Astrocyte (in vitro differentiated cells and primary cell): ENCODE results near the gene PEX5L. TPM values are rescaled to one million over a fixed set of nuclear protein-coding genes. Genes with fewer than 3 reads are reported as not detected.

Experiments
- DNase-seq: peaks from one replicate; pipeline ENCODE4 v3.0.0-alpha.2; 2010; ENCODE audit warnings: low read depth
- FAIRE-seq: peaks from 2 replicates; lab custom pipeline; 2011; peaks lifted over from hg19 to GRCh38; lab: Jason Lieb, UNC
- H2AFZ ChIP-seq: 2 replicates; pipeline ENCODE4 v1.6.0; 2012; ENCODE audit warnings: low read depth, low read length, inconsistent platforms
- H3K27ac ChIP-seq: 2 replicates; pipeline ENCODE4 v1.5.1; 2011; ENCODE audit warnings: low read depth, low read length, inconsistent platforms
- H3K27me3 ChIP-seq: 2 replicates; pipeline ENCODE4 v1.6.0; 2011; ENCODE audit warnings: low read length, inconsistent platforms; ENCODE audit not compliant: insufficient read depth
- H3K36me3 ChIP-seq: 2 replicates; pipeline ENCODE4 v1.5.1; 2011; ENCODE audit warnings: low read length, inconsistent platforms; ENCODE audit not compliant: insufficient read depth
- H3K4me1 ChIP-seq: 2 replicates; pipeline ENCODE4 v1.5.1; 2011; ENCODE audit warnings: low read length, inconsistent platforms; ENCODE audit not compliant: insufficient read depth
- H3K4me2 ChIP-seq: 2 replicates; pipeline ENCODE4 v1.6.0; 2012; ENCODE audit warnings: low read length, inconsistent platforms
- H3K4me3 ChIP-seq: 2 replicates; pipeline ENCODE4 v1.5.1; 2011; ENCODE audit warnings: low read depth, mild to moderate bottlenecking, low read length, inconsistent platforms; ENCODE audit not compliant: insufficient read depth
- H3K79me2 ChIP-seq: 2 replicates; pipeline ENCODE4 v1.6.0; 2012; ENCODE audit warnings: mild to moderate bottlenecking, low read length, inconsistent platforms; ENCODE audit not compliant: insufficient read depth
- H3K9ac ChIP-seq: 2 replicates; pipeline ENCODE4 v1.6.0; 2012; ENCODE audit warnings: mild to moderate bottlenecking, low read length, inconsistent platforms
- H3K9me3 ChIP-seq: 2 replicates; pipeline ENCODE4 v1.5.1; 2012; ENCODE audit warnings: low read depth, mild to moderate bottlenecking, low read length, inconsistent platforms; ENCODE audit not compliant: insufficient read depth
- H4K20me1 ChIP-seq: 2 replicates; pipeline ENCODE4 v1.6.0; 2012; ENCODE audit warnings: low read length, inconsistent platforms; ENCODE audit not compliant: insufficient read depth
- H3K27ac Mint-ChIP-seq: one replicate; pipeline ENCODE4 v1.8.0; 2021; ENCODE audit warnings: mild to moderate bottlenecking, mixed read lengths; ENCODE audit not compliant: unreplicated experiment
- H3K27me3 Mint-ChIP-seq: one replicate; pipeline ENCODE4 v1.8.0; 2021; ENCODE audit warnings: low read depth, mixed read lengths; ENCODE audit not compliant: unreplicated experiment
- H3K36me3 Mint-ChIP-seq: one replicate; pipeline ENCODE4 v1.8.0; 2021; ENCODE audit warnings: low read depth, mixed read lengths; ENCODE audit not compliant: unreplicated experiment
- H3K4me1 Mint-ChIP-seq: one replicate; pipeline ENCODE4 v1.8.0; 2021; ENCODE audit warnings: low read depth, mixed read lengths; ENCODE audit not compliant: unreplicated experiment
- H3K4me3 Mint-ChIP-seq: one replicate; pipeline ENCODE4 v1.8.0; 2021; ENCODE audit warnings: mild to moderate bottlenecking, moderate library complexity, mixed read lengths; ENCODE audit not compliant: unreplicated experiment
- H3K9me3 Mint-ChIP-seq: one replicate; pipeline ENCODE4 v1.8.0; 2021; ENCODE audit warnings: mild to moderate bottlenecking, mixed read lengths; ENCODE audit not compliant: unreplicated experiment
- CTCF ChIP-seq: IDR thresholded peaks from 2 replicates; pipeline ENCODE4 v1.5.1; 2011; ENCODE audit warnings: low read depth, mild to moderate bottlenecking, inconsistent platforms, low read length, moderate library complexity; ENCODE audit not compliant: insufficient read depth
- EZH2 ChIP-seq: IDR thresholded peaks from 2 replicates; pipeline ENCODE4 v1.6.1; 2012; ENCODE audit warnings: mild to moderate bottlenecking, low read length, inconsistent platforms; ENCODE audit not compliant: insufficient read depth
- total RNA-seq: library from RNA; stranded (reverse); gene quantifications from 2 replicates; pipeline ENCODE4 v1.2.1, GENCODE V29; 2021

The PEX5L gene
- total RNA-seq, 1 donor from 2014 or later: 0.43 TPM

DNA sequence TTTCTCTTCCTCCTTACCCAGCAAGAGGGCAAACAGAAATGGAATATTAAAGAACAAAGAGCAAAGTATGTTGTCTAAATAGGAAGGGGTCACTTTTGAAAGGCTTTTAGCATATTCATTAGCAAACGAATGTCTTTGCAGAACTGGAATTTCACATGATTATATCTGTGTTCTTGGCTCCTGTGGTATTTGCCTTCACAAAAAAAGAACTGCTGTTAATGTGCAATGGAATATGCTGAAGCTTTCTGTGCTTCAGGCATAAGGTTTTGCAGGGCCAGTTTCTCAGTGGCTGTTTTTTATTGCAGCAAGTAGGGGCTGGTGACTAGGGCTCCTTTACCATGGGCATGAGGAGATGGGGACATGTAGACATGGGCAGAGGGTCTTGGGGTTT, 210.5 kb downstream of the PEX5L start:
- H3K4me2 ChIP-seq: no peak overlapping the region
- no peak overlapping the region for H3K9ac ChIP-seq
- no peak overlapping the region for H2AFZ ChIP-seq
- no peaks in the 10 kb centered on the region for H3K79me2 ChIP-seq
- Mint-ChIP-seq H3K4me3 (no peak overlapping the region), H3K36me3 (no peaks in the 10 kb centered on the region), H3K9me3 (no peaks in the 10 kb centered on the region), H3K27ac (no peak overlapping the region), H3K4me1 (no peaks in the 10 kb centered on the region), H3K27me3 (peaks cover 4% of the 10 kb centered on the region)
- no peaks in the 10 kb centered on the region for H3K27me3 ChIP-seq
- DNase-seq: no peak
- no peaks in the 10 kb centered on the region for H3K9me3 ChIP-seq
- H3K4me1 ChIP-seq: no peaks in the 10 kb centered on the region
- TF ChIP-seq EZH2: no peak
- H3K27ac ChIP-seq: no peak overlapping the region
- H4K20me1 ChIP-seq: no peaks in the 10 kb centered on the region
- FAIRE-seq: no peak
- H3K36me3 ChIP-seq: no peaks in the 10 kb centered on the region
- H3K4me3 ChIP-seq: no peak overlapping the region

GRCh38 chr3:179825527-179826246, 211.1 kb downstream of the PEX5L start:
- no peaks in the 10 kb centered on the region for H3K36me3 ChIP-seq
- no peak overlapping the region for H3K27ac ChIP-seq
- no peaks in the 10 kb centered on the region for H3K9me3 Mint-ChIP-seq
- DNase-seq: no peak
- no peaks in the 10 kb centered on the region for H4K20me1 ChIP-seq
- H3K4me3 ChIP-seq: no peak overlapping the region
- H3K9me3 ChIP-seq: no peaks in the 10 kb centered on the region
- no peak overlapping the region for H2AFZ ChIP-seq
- peaks cover 4% of the 10 kb centered on the region for H3K27me3 Mint-ChIP-seq
- no peak for TF ChIP-seq CTCF
- no peak for TF ChIP-seq EZH2
- no peak overlapping the region for H3K4me3 Mint-ChIP-seq
- H3K79me2 ChIP-seq: no peaks in the 10 kb centered on the region
- no peak overlapping the region for H3K4me2 ChIP-seq
- H3K36me3 Mint-ChIP-seq: no peaks in the 10 kb centered on the region
- no peak overlapping the region for H3K9ac ChIP-seq
- no peaks in the 10 kb centered on the region for H3K4me1 Mint-ChIP-seq
- no peak for FAIRE-seq
- H3K27ac Mint-ChIP-seq: no peak overlapping the region
- H3K4me1 ChIP-seq: no peaks in the 10 kb centered on the region
- no peaks in the 10 kb centered on the region for H3K27me3 ChIP-seq

DNA sequence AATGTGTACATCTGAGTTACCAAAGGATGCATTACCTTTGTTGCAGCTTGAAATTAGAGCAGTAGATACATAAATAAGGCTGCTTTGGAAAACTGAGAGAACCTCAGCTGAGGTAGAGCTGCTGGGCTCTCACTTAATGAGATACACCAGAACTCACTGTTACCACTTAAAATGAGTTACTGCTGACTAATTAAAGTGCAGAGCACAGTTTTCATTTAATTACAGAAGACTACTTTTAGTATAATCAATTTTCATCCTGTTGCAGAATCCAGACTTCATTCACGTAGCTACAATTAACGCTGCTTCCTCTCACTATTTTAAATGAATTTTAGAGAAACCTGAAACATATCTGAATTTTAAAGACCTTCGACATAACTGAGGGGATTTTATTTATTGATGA, 214.4 kb downstream of the PEX5L start:
- Histone ChIP-seq H3K36me3 (no peaks in the 10 kb centered on the region), H3K27ac (no peak overlapping the region), H3K9me3 (no peaks in the 10 kb centered on the region), H3K9ac (no peak overlapping the region), H3K4me3 (no peak overlapping the region), H3K4me1 (no peaks in the 10 kb centered on the region), H3K27me3 (no peaks in the 10 kb centered on the region), H3K79me2 (no peaks in the 10 kb centered on the region), H2AFZ (no peak overlapping the region), H4K20me1 (no peaks in the 10 kb centered on the region), H3K4me2 (no peak overlapping the region)
- H3K9me3 Mint-ChIP-seq: no peaks in the 10 kb centered on the region
- DNase-seq (no peak), FAIRE-seq (no peak)
- TF ChIP-seq EZH2: no peak
- no peak for TF ChIP-seq CTCF
- no peak overlapping the region for H3K4me3 Mint-ChIP-seq
- no peak overlapping the region for H3K27ac Mint-ChIP-seq
- no peaks in the 10 kb centered on the region for H3K27me3 Mint-ChIP-seq
- H3K4me1 Mint-ChIP-seq: no peaks in the 10 kb centered on the region
- H3K36me3 Mint-ChIP-seq: no peaks in the 10 kb centered on the region
